H1 (cell line): ENCODE measurements around the gene MCL1. TPM values are rescaled to one million over a fixed set of nuclear protein-coding genes. Genes with fewer than 3 reads are reported as not detected.

ENCODE experiments used
- CTCF ChIA-PET: fragments of 300-600 bp; sonication (Branson Sonifier 250); formaldehyde crosslinking; loops from one replicate; lab custom pipeline; 2021; ENCODE audit not compliant: partially characterized antibody; lab: Charles Lee
- POLR2A ChIA-PET: fragments of 300-600 bp; sonication (Branson Sonifier 250); formaldehyde crosslinking; loops from one replicate; lab custom pipeline; 2021; ENCODE audit warnings: inconsistent platforms; ENCODE audit not compliant: partially characterized antibody; lab: Charles Lee
- DNase-seq, 2 experiments: peaks; one replicate each; pipeline versions ENCODE4 v3.0.0 to v3.0.0-alpha.2; 2010 to 2022; ENCODE audit warnings: low spot score in 2 of 2, low read depth in 1 of 2, mixed read lengths in 1 of 2
- FAIRE-seq: peaks from 2 replicates; lab custom pipeline; 2011; peaks lifted over from hg19 to GRCh38; lab: Jason Lieb, UNC
- H2AFZ ChIP-seq: 2 replicates; pipeline ENCODE4 v1.8.1; 2012; ENCODE audit warnings: low read length, inconsistent platforms
- H2AK5ac ChIP-seq: 2 replicates; pipeline ENCODE4 v1.6.1; 2013; ENCODE audit warnings: low read depth, low read length
- H2BK120ac ChIP-seq: replicated peaks from 2 replicates; pipeline ENCODE3; 2013; ENCODE audit warnings: low read depth, low read length, inconsistent platforms
- H2BK12ac ChIP-seq: 2 replicates; pipeline ENCODE4 v1.6.1; 2013; ENCODE audit warnings: low read depth, low read length
- H2BK15ac ChIP-seq: 2 replicates; pipeline ENCODE4 v1.6.1; 2013; ENCODE audit warnings: low read length
- H2BK20ac ChIP-seq: 2 replicates; pipeline ENCODE4 v1.6.1; 2013; ENCODE audit warnings: low read length
- H2BK5ac ChIP-seq: 2 replicates; pipeline ENCODE4 v1.6.1; 2013; ENCODE audit warnings: low read depth, low read length
- H3K14ac ChIP-seq: 2 replicates; pipeline ENCODE4 v1.6.1; 2013; ENCODE audit warnings: inconsistent platforms; ENCODE audit not compliant: insufficient read length
- H3K18ac ChIP-seq: 2 replicates; pipeline ENCODE4 v1.6.1; 2013; ENCODE audit warnings: low read length; ENCODE audit errors: extremely low read depth
- H3K23ac ChIP-seq: 2 replicates; pipeline ENCODE4 v1.6.1; 2013; ENCODE audit warnings: inconsistent platforms; ENCODE audit not compliant: insufficient read length
- H3K23me2 ChIP-seq: 2 replicates; pipeline ENCODE4 v1.6.1; 2013; ENCODE audit warnings: low read depth, low read length
- H3K27ac ChIP-seq: 2 replicates; pipeline ENCODE4 v1.6.1; 2011; ENCODE audit warnings: low read depth, low read length, inconsistent platforms
- H3K27me3 ChIP-seq, 4 experiments: replicated peaks in 1 of 4; 1 replicate in 1 of 4; 2 replicates in 3 of 4; pipeline versions ENCODE4 v1.6.1 to v1.8.1; 2011 to 2013; ENCODE audit warnings: low read length in 3 of 4, mild to moderate bottlenecking in 3 of 4, inconsistent platforms in 2 of 4, mixed read lengths in 2 of 4, moderate library complexity in 1 of 4; ENCODE audit not compliant: control insufficient read depth in 3 of 4, insufficient read depth in 3 of 4; ENCODE audit errors: extremely low read depth in 1 of 4
- H3K36me3 ChIP-seq, 4 experiments: 2 replicates each; pipeline versions ENCODE4 v1.6.1 to v1.8.1; 2011 to 2013; ENCODE audit warnings: mild to moderate bottlenecking in 4 of 4, low read length in 3 of 4, moderate library complexity in 2 of 4, control low read depth in 1 of 4, inconsistent platforms in 1 of 4; ENCODE audit not compliant: insufficient read depth in 4 of 4, control insufficient read depth in 2 of 4
- H3K4ac ChIP-seq: replicated peaks from 2 replicates; pipeline ENCODE3; 2013; ENCODE audit warnings: low read length, low read depth, mixed read lengths, inconsistent platforms; ENCODE audit not compliant: insufficient read length
- H3K4me1 ChIP-seq, 4 experiments: replicated peaks in 1 of 4; 1 replicate in 1 of 4; 2 replicates in 3 of 4; pipeline versions ENCODE4 v1.6.1 to v1.8.1; 2011 to 2013; ENCODE audit warnings: low read length in 3 of 4, inconsistent platforms in 2 of 4, mixed read lengths in 1 of 4; ENCODE audit not compliant: insufficient read depth in 4 of 4, control insufficient read depth in 3 of 4
- H3K4me2 ChIP-seq, 2 experiments: 2 replicates each; pipeline versions ENCODE4 v1.6.1 to v1.8.1; 2011 to 2013; ENCODE audit warnings: low read depth in 2 of 2, low read length in 2 of 2, control low read depth in 1 of 2, inconsistent platforms in 1 of 2, mild to moderate bottlenecking in 1 of 2; ENCODE audit not compliant: insufficient read depth in 1 of 2
- H3K4me3 ChIP-seq, 4 experiments: fragments of 200-600, 300-600 bp in 1 of 4; sonication (generic), shearing (Covaris generic), sonication (Bioruptor Twin) in 1 of 4; 2 replicates each; pipeline versions ENCODE4 v1.5.1 to v1.8.1; 2011 to 2016; ENCODE audit warnings: low read length in 4 of 4, low read depth in 3 of 4, control low read depth in 2 of 4, inconsistent platforms in 2 of 4, mild to moderate bottlenecking in 2 of 4, mixed read lengths in 1 of 4, moderate library complexity in 1 of 4; ENCODE audit not compliant: insufficient read depth in 2 of 4; ENCODE audit errors: extremely low read depth in 1 of 4
- H3K56ac ChIP-seq: replicated peaks from 2 replicates; pipeline ENCODE3; 2013; ENCODE audit warnings: low read depth, mild to moderate bottlenecking, mixed read lengths, low read length, inconsistent platforms; ENCODE audit not compliant: insufficient read length
- H3K79me1 ChIP-seq: 2 replicates; pipeline ENCODE4 v1.6.1; 2013; ENCODE audit warnings: low read depth, low read length, control low read depth
- H3K79me2 ChIP-seq, 2 experiments: 2 replicates each; pipeline versions ENCODE4 v1.6.1 to v1.8.1; 2012 to 2013; ENCODE audit warnings: low read length in 2 of 2, mild to moderate bottlenecking in 2 of 2, inconsistent platforms in 1 of 2; ENCODE audit not compliant: insufficient read depth in 2 of 2, control insufficient read depth in 1 of 2
- H3K9ac ChIP-seq, 4 experiments: replicated peaks in 1 of 4; 1 replicate in 1 of 4; 2 replicates in 3 of 4; pipeline versions ENCODE4 v1.6.1 to v1.8.1; 2011 to 2013; ENCODE audit warnings: low read depth in 3 of 4, low read length in 3 of 4, control low read depth in 2 of 4, mild to moderate bottlenecking in 2 of 4, moderate library complexity in 2 of 4, inconsistent platforms in 1 of 4; ENCODE audit errors: extremely low read depth in 1 of 4
- H3K9me3 ChIP-seq, 2 experiments: 2 replicates each; pipeline versions ENCODE4 v1.6.1 to v1.8.1; 2012 to 2013; ENCODE audit warnings: mild to moderate bottlenecking in 2 of 2, moderate library complexity in 2 of 2, control low read depth in 1 of 2, inconsistent platforms in 1 of 2, low read depth in 1 of 2, low read length in 1 of 2, mixed read lengths in 1 of 2; ENCODE audit not compliant: insufficient read depth in 2 of 2
- H4K20me1 ChIP-seq, 2 experiments: replicated peaks in 1 of 2; 2 replicates each; pipeline versions ENCODE3 to v1.8.1; 2011 to 2013; ENCODE audit warnings: inconsistent platforms in 2 of 2, low read length in 2 of 2, mild to moderate bottlenecking in 1 of 2; ENCODE audit not compliant: insufficient read depth in 2 of 2, control insufficient read depth in 1 of 2
- H4K5ac ChIP-seq: 2 replicates; pipeline ENCODE4 v1.6.1; 2013; ENCODE audit warnings: low read length, low read depth, mixed read lengths, inconsistent platforms; ENCODE audit not compliant: insufficient read length
- H4K8ac ChIP-seq: 2 replicates; pipeline ENCODE4 v1.8.0; 2013; ENCODE audit warnings: mild to moderate bottlenecking, moderate library complexity, low read length, inconsistent platforms; ENCODE audit not compliant: insufficient read depth; ENCODE audit errors: extremely low read depth
- H4K91ac ChIP-seq: replicated peaks from 2 replicates; pipeline ENCODE3; 2013; ENCODE audit warnings: low read length, mixed read lengths, inconsistent platforms; ENCODE audit not compliant: insufficient read length
- BACH1 ChIP-seq: IDR thresholded peaks from 2 replicates; pipeline ENCODE4 v1.6.1; 2012; ENCODE audit warnings: low read length, improper control_type of control experiment
- CBX5 ChIP-seq: fragments of 300-800, 300-1000 bp; sonication (generic); IDR thresholded peaks from 2 replicates; pipeline ENCODE4 v1.7.1; 2016; ENCODE audit warnings: antibody characterized with exemption, low read length, low read depth
- EGR1 ChIP-seq: IDR thresholded peaks from 2 replicates; pipeline ENCODE4 v1.6.1; 2011; ENCODE audit warnings: low read depth, low read length, borderline replicate concordance
- RAD21 ChIP-seq, 2 experiments: IDR thresholded peaks in 1 of 2; conservative IDR thresholded peaks in 1 of 2; 2 replicates each; pipeline ENCODE4 v1.6.1; 2011; ENCODE audit warnings: low read depth in 2 of 2, low read length in 2 of 2, improper control_type of control experiment in 1 of 2, inconsistent platforms in 1 of 2, mild to moderate bottlenecking in 1 of 2, moderate library complexity in 1 of 2
- SP4 ChIP-seq: IDR thresholded peaks from 2 replicates; pipeline ENCODE4 v1.6.1; 2012; ENCODE audit warnings: low read length, inconsistent platforms
- WGBS, 2 experiments: shearing (Covaris generic) in 1 of 2; methylation state at CpG; one replicate each; pipeline versions ENCODE4 v1.1.6 to v1.1.7; 2013 to 2015; ENCODE audit warnings: low lambda C conversion rate in 2 of 2, mixed read lengths in 2 of 2, inconsistent platforms in 1 of 2, low coverage in 1 of 2, missing lambda C conversion rate in 1 of 2; ENCODE audit not compliant: insufficient replicate concordance in 2 of 2, insufficient coverage in 1 of 2, insufficient read length in 1 of 2; ENCODE audit errors: extremely low coverage in 1 of 2, missing lambda C conversion rate in 1 of 2; 5-methylcytosine and 5-hydroxymethylcytosine counted together
- polyA plus RNA-seq, 7 experiments: library from polyadenylated mRNA; depleted of rRNA in 3 of 7; stranded (reverse) in 5 of 7; unstranded in 2 of 7; fragments of >200 nt in 5 of 7; fragments of 200-250 nt in 2 of 7; gene quantifications; 1 replicate in 5 of 7; 2 replicates in 1 of 7; 4 replicates in 1 of 7; pipeline versions ENCODE4 v1.2.1 to v1.2.3, GENCODE V29; 2011 to 2013; ENCODE audit warnings: missing spikeins in 2 of 7, mixed read lengths in 2 of 7
- total RNA-seq: library from RNA; stranded (reverse); fragmentation: NEBNext Ultra II Directional; extraction: Animal tissue kit (Norgen Biotek cat#: 25700); gene quantifications from 2 replicates; pipeline ENCODE4 v1.2.1, GENCODE V29; 2021

MCL1 gene
- total and polyA plus RNA-seq, 2 of the 8 experiments (the other 6 are each of a cell fraction or from before 2014, with no cell fraction given): 61.1 to 218 TPM

DNA sequence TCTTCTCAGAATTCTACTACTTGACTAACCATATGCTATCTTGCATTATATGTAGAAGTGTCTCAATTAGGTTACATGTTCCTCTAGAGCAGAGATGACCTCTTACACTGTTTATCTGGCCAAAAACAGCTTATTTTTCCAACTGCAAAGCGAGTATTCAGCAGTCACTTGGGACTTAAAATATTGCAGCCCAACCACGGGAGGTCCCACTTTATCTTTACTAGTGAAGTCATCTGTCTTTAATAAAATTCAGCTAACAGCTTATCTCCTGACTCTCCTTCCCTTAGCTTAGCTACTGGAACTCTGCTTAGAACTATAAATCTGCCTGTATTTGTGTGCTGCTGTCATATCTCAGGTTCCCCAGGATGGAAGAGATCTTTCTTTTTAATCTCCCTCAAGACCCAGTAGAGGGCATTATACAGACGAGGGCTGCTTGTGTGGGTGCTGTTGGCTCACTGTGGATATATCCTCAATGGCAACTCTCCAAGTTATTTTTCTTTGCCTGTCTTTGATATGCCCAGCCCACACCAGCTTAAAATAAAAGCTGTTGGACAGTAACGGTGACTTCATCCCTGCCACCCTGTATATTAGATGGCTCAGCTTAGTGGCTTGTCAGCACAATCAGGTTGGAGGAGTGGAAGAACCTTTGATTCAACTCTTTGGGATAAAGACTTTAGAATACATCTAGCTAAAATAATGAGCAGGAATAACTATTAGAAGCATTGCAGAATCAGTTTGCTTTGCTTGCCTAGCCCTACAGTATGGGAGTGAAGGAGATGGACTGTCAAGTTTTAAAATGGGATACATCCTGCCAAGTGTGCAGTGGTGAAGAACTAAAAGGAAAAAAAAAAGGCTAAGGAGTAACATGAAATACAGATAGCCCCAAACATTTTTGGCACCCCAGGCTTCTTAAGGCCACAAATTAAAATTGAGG is 40.4 kb upstream of the MCL1 start:
- no peaks in the 10 kb centered on the region for H3K27me3 ChIP-seq
- CTCF ChIA-PET: interaction anchor here (0.7 to 17.6 kb wide), 15 partner anchors 12 to 342 kb away, joined by 3 to 210 read pairs (median 3); partner anchors contain the start of gene CTSK
- no peak overlapping the region for H2BK120ac ChIP-seq
- no peak overlapping the region for H3K18ac ChIP-seq
- H3K9ac ChIP-seq: no peak overlapping the region
- TF ChIP-seq EGR1: no peak
- TF ChIP-seq CBX5: no peak
- TF ChIP-seq RAD21 (IDR thresholded peaks at IDR 0.05 in 1 of 2, conservative IDR thresholded peaks at IDR 0.05 in 1 of 2; ENCODE audit: low read depth in 2 of 2, low read length in 2 of 2): peak in 1 of 2 experiments; percentile 18; a peak in 2 of 4 replicates
- no peak for TF ChIP-seq SP4
- no peak for TF ChIP-seq BACH1
- DNase-seq: no peak
- H2AK5ac ChIP-seq: no peak overlapping the region
- peaks cover 25 to 67% (median 54%) of the 10 kb centered on the region in 4 experiments for H3K36me3 ChIP-seq
- H3K9me3 ChIP-seq: no peaks in the 10 kb centered on the region
- H2BK15ac ChIP-seq: no peak overlapping the region
- H2BK12ac ChIP-seq: no peak overlapping the region
- no peak overlapping the region for H3K4ac ChIP-seq
- no peak overlapping the region for H3K56ac ChIP-seq
- no peak overlapping the region for H2BK5ac ChIP-seq
- 0 out of 4 replicates have a peak, but pooled peaks cover 0 to 3% of the 10 kb centered on the region in 2 experiments for H3K79me2 ChIP-seq
- POLR2A ChIA-PET: interaction anchor here (1.4 to 43.5 kb wide), 8 partner anchors 10 to 178 kb away, joined by 3 to 1380 read pairs (median 6); partner anchors contain the start of genes ADAMTSL4, ENSA and MCL1
- FAIRE-seq: no peak
- no peaks in the 10 kb centered on the region for H4K20me1 ChIP-seq
- no peaks in the 10 kb centered on the region for H3K23me2 ChIP-seq
- no peak overlapping the region for H3K27ac ChIP-seq
- no peak overlapping the region for H3K14ac ChIP-seq
- no peak overlapping the region for H4K8ac ChIP-seq
- no peak overlapping the region for H3K23ac ChIP-seq
- no peak overlapping the region for H3K4me2 ChIP-seq
- no peaks in the 10 kb centered on the region; the same call in 1 of the 2 replicates for H3K79me1 ChIP-seq
- 89% methylated on average over 4 of the region's 4 CpGs; no CpG with 5 or more reads in 1 of the 2 experiments for WGBS, 2 experiments
- no peak overlapping the region for H4K91ac ChIP-seq
- no peak overlapping the region for H2BK20ac ChIP-seq
- no peak overlapping the region for H3K4me3 ChIP-seq
- H3K4me1 ChIP-seq: peaks cover 0 to 7% (median 2%) of the 10 kb centered on the region in 4 experiments; a peak in 1 of 7 replicates
- no peak overlapping the region for H2AFZ ChIP-seq
- no peak overlapping the region for H4K5ac ChIP-seq
